GM10248 (cell line): ENCODE results near the gene URB1.

ENCODE experiments used
- CTCF ChIA-PET: fragments of 300-600 bp; sonication (Branson Sonifier 250); formaldehyde crosslinking; extraction: SDS; loops from one replicate; lab custom pipeline; 2021; ENCODE audit warnings: antibody characterized with exemption; lab: Yijun Ruan, JAX
- POLR2A ChIA-PET: fragments of 350-650 bp; sonication (Branson Sonifier 250); formaldehyde crosslinking; extraction: SDS; loops from one replicate; lab custom pipeline; 2020; ENCODE audit warnings: antibody characterized with exemption; lab: Yijun Ruan, JAX
- DNase-seq: peaks from one replicate; pipeline ENCODE4 v3.0.0; 2012; ENCODE audit errors: extremely low spot score
- CTCF ChIP-seq: IDR thresholded peaks from 2 replicates; pipeline ENCODE4 v1.5.1; 2012; ENCODE audit warnings: mild to moderate bottlenecking, low read depth; ENCODE audit errors: extremely low read depth, missing control alignments, control extremely low read depth

Gene URB1

GRCh38 chr21:32307706-32308105, 85.1 kb downstream of the URB1 start:
- no peak for DNase-seq
- CTCF ChIA-PET: no interaction called here
- POLR2A ChIA-PET: no interaction called here

DNA sequence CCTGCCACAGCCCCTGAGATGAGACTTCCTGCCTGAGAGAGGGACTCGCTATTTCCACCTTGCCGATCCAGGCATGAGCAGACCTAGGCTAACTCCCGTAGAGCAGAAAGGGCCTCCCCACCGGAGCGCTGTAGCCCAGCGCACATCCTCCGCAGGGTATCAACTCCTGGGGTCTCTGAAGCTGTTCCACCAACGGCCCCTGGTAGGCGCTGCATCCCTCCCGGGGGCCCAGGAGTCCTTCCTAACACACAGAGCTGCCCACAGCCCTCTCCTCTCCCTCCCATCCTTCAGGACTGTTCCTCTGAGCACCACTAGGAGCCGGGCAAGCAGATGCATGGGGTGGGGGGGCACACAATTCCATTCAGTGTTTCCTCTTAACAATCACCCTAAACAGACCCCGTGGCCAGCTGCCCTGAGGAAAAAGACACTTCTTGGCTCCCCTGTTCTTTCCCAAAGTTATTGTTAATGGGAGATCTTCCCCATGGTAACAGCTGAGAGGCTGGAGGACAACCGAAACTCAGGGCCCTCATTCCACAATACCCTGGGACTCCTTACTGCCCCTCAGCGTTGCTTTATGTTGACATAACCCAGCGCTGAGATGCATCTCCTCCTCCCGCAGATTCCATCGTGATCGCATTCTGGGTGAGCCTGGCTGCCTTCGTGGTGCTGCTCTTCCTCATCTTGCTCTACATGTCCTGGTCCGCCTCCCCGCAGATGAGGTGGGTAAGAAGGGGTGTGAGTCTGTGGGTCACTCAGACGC, 86.6 kb downstream of the URB1 start:
- TF ChIP-seq CTCF: no peak
- DNase-seq: no peak
- POLR2A ChIA-PET: no interaction called here
- CTCF ChIA-PET: no interaction called here

More at GRCh38 chr21:32307706-32308105, 85.1 kb downstream of the URB1 start:
- TF ChIP-seq CTCF: no peak

GRCh38 chr21:32304998-32305397, 87.8 kb downstream of the URB1 start:
- TF ChIP-seq CTCF: no peak
- no peak for DNase-seq
- ChIA-PET POLR2A (no interaction called here), CTCF (no interaction called here)

GRCh38 chr21:32303385-32303784, 89.4 kb downstream of the URB1 start:
- POLR2A ChIA-PET: no interaction called here
- CTCF ChIA-PET: no interaction called here
- no peak for TF ChIP-seq CTCF
- no peak for DNase-seq

DNA sequence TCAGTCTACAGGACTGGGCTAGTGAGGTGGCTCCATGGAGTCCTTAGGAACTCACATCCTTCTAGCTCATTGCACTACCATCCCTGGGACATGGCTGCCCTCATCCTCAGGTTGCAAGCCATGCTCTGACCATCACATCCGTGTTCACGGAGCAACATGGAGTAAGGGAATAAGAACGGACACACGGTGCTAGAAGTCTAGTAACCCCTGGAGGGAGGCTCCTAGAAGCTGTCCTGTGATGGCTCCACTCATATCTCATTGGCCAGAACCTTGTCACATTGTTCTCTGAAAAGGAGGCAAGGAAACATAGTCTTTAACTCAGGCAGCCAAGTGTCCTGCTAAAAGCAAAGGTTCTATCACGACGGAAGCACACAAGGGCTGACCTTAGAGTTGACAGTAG, 90.3 kb downstream of the URB1 start:
- ChIA-PET CTCF (no interaction called here), POLR2A (no interaction called here)
- no peak for TF ChIP-seq CTCF
- no peak for DNase-seq

DNA sequence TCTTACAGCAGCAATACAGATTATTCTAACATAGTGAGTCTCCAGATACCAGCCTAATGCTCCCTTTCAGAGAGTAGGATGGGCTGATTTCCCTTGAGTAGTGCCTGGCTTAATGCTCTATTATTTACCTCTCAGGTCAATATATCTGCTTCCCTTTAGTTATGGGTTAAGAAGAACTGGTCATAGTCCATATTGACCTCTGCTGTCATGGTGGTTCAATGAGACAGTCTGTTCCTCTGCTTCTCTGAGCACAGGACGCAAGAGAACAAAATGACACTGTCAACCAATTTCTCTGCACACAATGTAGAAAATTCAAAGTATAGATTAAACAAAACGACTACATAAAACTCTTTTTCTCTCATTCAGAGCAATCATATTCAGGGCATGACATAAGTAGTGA, 91.2 kb downstream of the URB1 start:
- CTCF ChIA-PET: no interaction called here
- TF ChIP-seq CTCF: no peak

DNA sequence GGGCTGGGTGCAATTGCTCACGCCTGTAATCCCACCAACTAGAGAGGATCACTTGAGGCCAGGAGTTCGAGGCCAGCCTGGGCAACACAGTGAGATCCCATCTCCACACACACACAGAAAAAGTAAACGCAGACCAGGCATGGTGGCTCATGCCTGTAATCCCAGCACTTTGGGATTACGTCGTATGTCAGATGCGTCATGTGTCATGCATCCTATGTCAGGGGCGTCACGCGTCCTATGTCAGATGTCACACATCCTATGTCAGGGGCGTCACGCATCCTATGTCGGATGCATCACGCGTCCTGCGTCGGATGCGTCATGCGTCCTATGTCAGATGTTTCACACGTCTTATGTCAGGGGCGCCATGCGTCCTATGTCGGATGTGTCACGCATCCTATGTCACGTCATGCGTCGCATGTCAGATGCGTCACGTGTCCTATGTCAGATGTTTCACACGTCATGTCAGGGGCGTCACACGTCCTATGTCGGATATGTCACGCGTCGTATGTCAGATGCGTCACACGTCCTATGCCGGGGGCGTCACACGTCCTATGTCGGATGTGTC, 92.6 kb downstream of the URB1 start:
- ChIA-PET CTCF (no interaction called here), POLR2A (no interaction called here)
- DNase-seq: no peak
- no peak for TF ChIP-seq CTCF

More for the DNA sequence above, 91.2 kb downstream of the URB1 start:
- POLR2A ChIA-PET: no interaction called here
- no peak for DNase-seq
